HEK293 (cell line): ENCODE data around the gene IL18.
A peak's percentile ranks its signal among the peaks of the same experiment; 100 is the strongest.

Experiments
- CTCF ChIA-PET: fragments of 350-600 bp; formaldehyde crosslinking; extraction: SDS; loops from one replicate; lab custom pipeline; 2021; ENCODE audit warnings: antibody characterized with exemption; lab: Yijun Ruan, JAX
- POLR2A ChIA-PET: fragments of 300-600 bp; formaldehyde crosslinking; extraction: SDS; loops from one replicate; lab custom pipeline; 2020; ENCODE audit warnings: antibody characterized with exemption, inconsistent platforms; lab: Yijun Ruan, JAX
- H3K27ac ChIP-seq: fragments of 200-500 bp; sonication (Bioruptor generic); 2 replicates; pipeline ENCODE4 v1.5.1; 2014; ENCODE audit warnings: low read depth, low read length, control low read depth, inconsistent platforms; ENCODE audit errors: extremely low read depth
- H3K36me3 ChIP-seq, 2 experiments: fragments of 200-500 bp in 1 of 2; sonication (Bioruptor generic) in 1 of 2; 1 replicate in 1 of 2; 2 replicates in 1 of 2; pipeline ENCODE4 v1.5.1; 2014 to 2017; ENCODE audit warnings: inconsistent platforms in 2 of 2, low read length in 2 of 2; ENCODE audit not compliant: control insufficient read depth in 2 of 2, insufficient read depth in 1 of 2
- H3K4me1 ChIP-seq: fragments of 200-500 bp; sonication (Bioruptor generic); 2 replicates; pipeline ENCODE4 v1.5.1; 2014; ENCODE audit warnings: mild to moderate bottlenecking, low read length, inconsistent platforms; ENCODE audit not compliant: control insufficient read depth, insufficient read depth
- H3K4me3 ChIP-seq: 2 replicates; pipeline ENCODE4 v1.5.1; 2011; ENCODE audit warnings: low read depth, mild to moderate bottlenecking, control low read depth, low read length, moderate library complexity
- H3K9me3 ChIP-seq: fragments of 200-500 bp; sonication (Bioruptor generic); 2 replicates; pipeline ENCODE4 v1.5.1; 2014; ENCODE audit warnings: low read depth, low read length, inconsistent platforms; ENCODE audit not compliant: control insufficient read depth, insufficient read depth
- ATF2 ChIP-seq: fragments of 450-650 bp; formaldehyde crosslinking; IDR thresholded peaks from 2 replicates; pipeline ENCODE4 v1.5.1; 2016; ENCODE audit warnings: missing biosample characterization, missing genetic modification characterization, low read depth
- INSM2 ChIP-seq: fragments of 450-650 bp; formaldehyde crosslinking; IDR thresholded peaks from 2 replicates; pipeline ENCODE4 v1.5.1; 2016; ENCODE audit warnings: missing biosample characterization, missing genetic modification characterization
- KLF17 ChIP-seq: fragments of 450-650 bp; formaldehyde crosslinking; IDR thresholded peaks from 2 replicates; pipeline ENCODE4 v1.5.1; 2016; ENCODE audit warnings: missing biosample characterization, missing genetic modification characterization
- KLF8 ChIP-seq: fragments of 450-650 bp; formaldehyde crosslinking; IDR thresholded peaks from 2 replicates; pipeline ENCODE4 v1.5.1; 2016; ENCODE audit warnings: missing biosample characterization, missing genetic modification characterization
- MYNN ChIP-seq: fragments of 450-650 bp; formaldehyde crosslinking; IDR thresholded peaks from 2 replicates; pipeline ENCODE4 v1.5.1; 2016; ENCODE audit warnings: missing biosample characterization, missing genetic modification characterization, borderline replicate concordance
- SALL2 ChIP-seq: fragments of 450-650 bp; formaldehyde crosslinking; IDR thresholded peaks from 2 replicates; pipeline ENCODE4 v1.5.0; 2017; ENCODE audit warnings: missing biosample characterization, mild to moderate bottlenecking, missing genetic modification characterization, borderline replicate concordance
- ZFP3 ChIP-seq: fragments of 450-650 bp; formaldehyde crosslinking; IDR thresholded peaks from 2 replicates; pipeline ENCODE4 v1.5.1; 2016; ENCODE audit warnings: low read depth, missing biosample characterization, missing genetic modification characterization
- ZIC2 ChIP-seq: fragments of 450-650 bp; formaldehyde crosslinking; IDR thresholded peaks from 2 replicates; pipeline ENCODE4 v1.5.1; 2016; ENCODE audit warnings: missing biosample characterization, missing genetic modification characterization
- ZNF121 ChIP-seq: fragments of 450-650 bp; formaldehyde crosslinking; IDR thresholded peaks from 2 replicates; pipeline ENCODE4 v1.5.1; 2016; ENCODE audit warnings: missing biosample characterization, missing genetic modification characterization
- ZNF138 ChIP-seq: fragments of 450-650 bp; formaldehyde crosslinking; IDR thresholded peaks from 2 replicates; pipeline ENCODE4 v1.5.1; 2016; ENCODE audit warnings: missing biosample characterization, missing genetic modification characterization, borderline replicate concordance
- ZNF140 ChIP-seq: fragments of 450-650 bp; formaldehyde crosslinking; IDR thresholded peaks from 2 replicates; pipeline ENCODE4 v1.5.1; 2016; ENCODE audit warnings: missing biosample characterization, missing genetic modification characterization
- ZNF146 ChIP-seq: fragments of 450-650 bp; formaldehyde crosslinking; IDR thresholded peaks from 2 replicates; pipeline ENCODE4 v1.5.1; 2016; ENCODE audit warnings: missing biosample characterization, missing genetic modification characterization
- ZNF324 ChIP-seq: fragments of 450-650 bp; formaldehyde crosslinking; IDR thresholded peaks from 2 replicates; pipeline ENCODE4 v1.5.1; 2016; ENCODE audit warnings: missing biosample characterization, missing genetic modification characterization
- ZNF350 ChIP-seq: fragments of 450-650 bp; formaldehyde crosslinking; IDR thresholded peaks from 2 replicates; pipeline ENCODE4 v1.5.0; 2017; ENCODE audit warnings: missing biosample characterization, mild to moderate bottlenecking, missing genetic modification characterization
- ZNF404 ChIP-seq: fragments of 450-650 bp; formaldehyde crosslinking; IDR thresholded peaks from 2 replicates; pipeline ENCODE4 v1.5.1; 2017; ENCODE audit warnings: missing biosample characterization, missing genetic modification characterization
- ZNF426 ChIP-seq: fragments of 450-650 bp; formaldehyde crosslinking; IDR thresholded peaks from 2 replicates; pipeline ENCODE4 v1.5.1; 2017; ENCODE audit warnings: missing biosample characterization, missing genetic modification characterization, mild to moderate bottlenecking, inconsistent platforms, moderate library complexity
- ZNF548 ChIP-seq: fragments of 450-650 bp; formaldehyde crosslinking; IDR thresholded peaks from 2 replicates; pipeline ENCODE4 v1.5.1; 2016; ENCODE audit warnings: missing biosample characterization, missing genetic modification characterization
- ZNF580 ChIP-seq: fragments of 450-650 bp; formaldehyde crosslinking; IDR thresholded peaks from 2 replicates; pipeline ENCODE4 v1.5.1; 2016; ENCODE audit warnings: missing biosample characterization, missing genetic modification characterization
- ZNF664 ChIP-seq: fragments of 450-650 bp; formaldehyde crosslinking; IDR thresholded peaks from 2 replicates; pipeline ENCODE4 v1.5.1; 2016; ENCODE audit warnings: missing biosample characterization, missing genetic modification characterization
- ZSCAN30 ChIP-seq: fragments of 450-650 bp; IDR thresholded peaks from 2 replicates; pipeline ENCODE4 v1.5.1; 2018; ENCODE audit warnings: missing biosample characterization, mild to moderate bottlenecking, missing genetic modification characterization, moderate library complexity

IL18 gene

GRCh38 chr11:112156956-112157766, 6.7 kb downstream of the IL18 start (continued):
- TF ChIP-seq INSM2 (tag by site-specific recombination): peak; percentile 43; the same call in 1 of the 2 replicates
- peak; percentile 78 for TF ChIP-seq ATF2 (tag by site-specific recombination)

GRCh38 chr11:112156153-112156955, 7.5 kb downstream of the IL18 start:
- Histone ChIP-seq H3K4me3 (no peak overlapping the region), H3K27ac (no peak overlapping the region), H3K9me3 (no peaks in the 10 kb centered on the region), H3K4me1 (no peaks in the 10 kb centered on the region), H3K36me3 (no peaks in the 10 kb centered on the region)
- ChIA-PET CTCF (interaction anchor here (0.6 to 1.7 kb wide), 8 partner anchors 10 to 124 kb away, joined by 3 to 11 read pairs (median 5); partner anchors contain the start of gene BCO2), POLR2A (interaction anchor here (0.6 to 1.5 kb wide), 2 partner anchors 13 to 17 kb away, joined by 3 to 6 read pairs; no protein-coding TSS in a partner anchor)
- TF ChIP-seq ZSCAN30 (tag by site-specific recombination): no peak
- TF ChIP-seq ZNF404 (tag by site-specific recombination): no peak
- TF ChIP-seq ZNF548 (tag by site-specific recombination): no peak
- TF ChIP-seq KLF17 (tag by site-specific recombination): no peak
- no peak for TF ChIP-seq ZNF324

- TF ChIP-seq ZNF404 (tag by site-specific recombination) (no peak), ZNF146 (tag by site-specific recombination) (no peak), ZNF140 (no peak), SALL2 (no peak), MYNN (tag by site-specific recombination) (no peak), KLF8 (tag by site-specific recombination) (no peak), ZNF426 (tag by site-specific recombination) (no peak), ZNF121 (tag by site-specific recombination) (no peak), ZNF664 (tag by site-specific recombination) (no peak), ZNF580 (no peak), ZNF138 (tag by site-specific recombination) (no peak), ZFP3 (tag by site-specific recombination) (no peak), ZIC2 (tag by site-specific recombination) (no peak), ZNF350 (no peak)
- CTCF ChIA-PET: interaction anchor here (0.8 to 1.7 kb wide), 3 partner anchors 25 to 37 kb away, joined by 3 to 6 read pairs (median 4); partner anchors contain the start of gene BCO2
- no peaks in the 10 kb centered on the region for H3K36me3 ChIP-seq
- no peak overlapping the region for H3K4me3 ChIP-seq
- no peaks in the 10 kb centered on the region for H3K4me1 ChIP-seq
- POLR2A ChIA-PET: no interaction called here
- H3K9me3 ChIP-seq: no peaks in the 10 kb centered on the region
- H3K27ac ChIP-seq: no peak overlapping the region
Observed at GRCh38 chr11:112150517-112150916, 13.4 kb downstream of the IL18 start.
